Natural killer cell (primary cell): ENCODE results near the gene PALLD. TPM values are rescaled to one million over a fixed set of nuclear protein-coding genes. Genes with fewer than 3 reads are reported as not detected.

Experiments used
- ATAC-seq, 3 donors: fragments of 150-1000 bp in 2 of 3; fragments of 200-7000 bp in 1 of 3; cut with Tn5 transposase; 1 replicate in 1 of 3; 2 replicates in 2 of 3; pipeline ENCODE4 v1.10.0; 2021; ENCODE audit warnings: mild to moderate bottlenecking in 2 of 3, moderate library complexity in 2 of 3
- DNase-seq, 2 donors: peaks; one replicate each; pipeline versions ENCODE4 v3.0.0 to v3.0.0-alpha.2; 2013 to 2021; ENCODE audit warnings: mixed read lengths in 1 of 2
- H3K27ac ChIP-seq: one replicate; pipeline ENCODE4 v1.5.1; 2013; ENCODE audit warnings: mild to moderate bottlenecking, low read length
- H3K27me3 ChIP-seq: one replicate; pipeline ENCODE4 v1.6.1; 2013; ENCODE audit warnings: low read length; ENCODE audit not compliant: control insufficient read depth, insufficient read depth
- H3K36me3 ChIP-seq: one replicate; pipeline ENCODE4 v1.6.1; 2013; ENCODE audit warnings: low read length; ENCODE audit not compliant: control insufficient read depth, insufficient read depth
- H3K4me1 ChIP-seq: one replicate; pipeline ENCODE4 v1.6.1; 2013; ENCODE audit warnings: low read length; ENCODE audit not compliant: control insufficient read depth, insufficient read depth
- H3K4me3 ChIP-seq: one replicate; pipeline ENCODE4 v1.5.1; 2013; ENCODE audit warnings: low read length
- H3K9me3 ChIP-seq: one replicate; pipeline ENCODE4 v1.6.1; 2013; ENCODE audit warnings: low read length; ENCODE audit not compliant: control insufficient read depth, insufficient read depth
- H3K27ac Mint-ChIP-seq, 2 donors: one replicate each; pipeline ENCODE4 v1.8.0; 2022; ENCODE audit warnings: mild to moderate bottlenecking in 2 of 2, mixed read lengths in 2 of 2, moderate library complexity in 1 of 2
- H3K27me3 Mint-ChIP-seq, 2 donors: one replicate each; pipeline ENCODE4 v1.8.0; 2022; ENCODE audit warnings: low read depth in 2 of 2, mixed read lengths in 2 of 2
- H3K36me3 Mint-ChIP-seq: one replicate; pipeline ENCODE4 v1.8.0; 2022; ENCODE audit warnings: mixed read lengths
- H3K4me1 Mint-ChIP-seq, 2 donors: one replicate each; pipeline ENCODE4 v1.8.0; 2022; ENCODE audit warnings: mixed read lengths in 2 of 2
- H3K4me3 Mint-ChIP-seq: one replicate; pipeline ENCODE4 v1.8.0; 2022; ENCODE audit warnings: mild to moderate bottlenecking, moderate library complexity, mixed read lengths
- H3K9me3 Mint-ChIP-seq, 2 donors: one replicate each; pipeline ENCODE4 v1.8.0; 2022; ENCODE audit warnings: mixed read lengths in 2 of 2
- WGBS: methylation state at CpG from one replicate; pipeline ENCODE4 v1.1.7; 2013; ENCODE audit warnings: missing lambda C conversion rate; ENCODE audit not compliant: insufficient coverage; 5-methylcytosine and 5-hydroxymethylcytosine counted together
- intact Hi-C: fragments of 100-400 bp; cut with micrococcal nuclease; formaldehyde crosslinking; loops from one replicate; pipeline ENCODE4 v1.14.2; 2022
- total RNA-seq, 4 donors: library from RNA; stranded (reverse); fragments of 120-200 nt in 1 of 4; gene quantifications; one replicate each; pipeline versions ENCODE4 v1.2.3 to v1.2.4, GENCODE V29; 2013 to 2022
- TF ChIP-seq, protein P1 (sequence below): fragments of 200-600 bp; IDR thresholded peaks from one replicate; pipeline ENCODE4 v1.8.0; 2022; ENCODE audit warnings: antibody characterized with exemption

Gene PALLD
- total RNA-seq, 3 donors from 2014 or later (not counting 1 experiment from before 2014, with no cell fraction given): 15.1 to 25.4 (median 22.8) TPM

DNA sequence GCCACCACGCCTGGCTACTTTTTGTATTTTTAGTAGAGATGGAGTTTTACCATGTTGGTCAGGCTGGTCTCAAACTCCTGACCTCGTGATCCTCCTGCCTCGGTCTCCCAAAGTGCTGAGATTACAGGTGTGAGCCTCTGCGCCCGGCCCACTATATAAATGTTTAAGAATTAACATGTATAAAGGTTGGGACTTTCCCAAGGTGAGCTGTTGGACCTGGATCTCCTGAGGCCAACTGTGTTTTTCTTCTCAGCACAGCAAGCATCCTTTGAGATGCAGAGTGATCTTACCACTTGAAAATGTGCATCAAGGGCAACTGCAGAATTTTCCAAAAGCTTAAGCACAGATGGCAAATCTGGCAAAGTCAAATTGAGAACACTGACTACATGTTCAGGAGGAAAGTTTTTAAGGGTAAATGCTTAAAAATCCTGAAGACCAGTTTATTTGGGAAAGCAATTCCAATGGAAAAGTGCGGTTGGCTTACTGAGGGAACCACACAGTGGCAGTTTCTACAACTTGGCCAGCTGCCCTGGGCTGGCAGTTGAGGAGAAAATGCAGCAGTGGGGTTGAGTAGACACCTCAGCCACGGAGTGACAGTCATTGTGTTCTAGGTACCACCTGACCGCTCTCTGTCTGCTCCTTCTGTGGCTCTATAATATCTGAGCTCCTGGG lies 344.3 kb downstream of the PALLD start:
- Mint-ChIP-seq H3K27me3 (peaks cover 14 to 52% of the 10 kb centered on the region in 2 donors), H3K9me3 (no peaks in the 10 kb centered on the region), H3K4me3 (no peak overlapping the region), H3K36me3 (no peaks in the 10 kb centered on the region), H3K27ac (no peak overlapping the region), H3K4me1 (peaks cover 0 to 4% of the 10 kb centered on the region in 2 donors)
- no peaks in the 10 kb centered on the region for H3K27me3 ChIP-seq
- no peak overlapping the region for H3K27ac ChIP-seq
- no peaks in the 10 kb centered on the region for H3K36me3 ChIP-seq
- ATAC-seq (no peak), DNase-seq (no peak)
- TF ChIP-seq, protein P1, sequence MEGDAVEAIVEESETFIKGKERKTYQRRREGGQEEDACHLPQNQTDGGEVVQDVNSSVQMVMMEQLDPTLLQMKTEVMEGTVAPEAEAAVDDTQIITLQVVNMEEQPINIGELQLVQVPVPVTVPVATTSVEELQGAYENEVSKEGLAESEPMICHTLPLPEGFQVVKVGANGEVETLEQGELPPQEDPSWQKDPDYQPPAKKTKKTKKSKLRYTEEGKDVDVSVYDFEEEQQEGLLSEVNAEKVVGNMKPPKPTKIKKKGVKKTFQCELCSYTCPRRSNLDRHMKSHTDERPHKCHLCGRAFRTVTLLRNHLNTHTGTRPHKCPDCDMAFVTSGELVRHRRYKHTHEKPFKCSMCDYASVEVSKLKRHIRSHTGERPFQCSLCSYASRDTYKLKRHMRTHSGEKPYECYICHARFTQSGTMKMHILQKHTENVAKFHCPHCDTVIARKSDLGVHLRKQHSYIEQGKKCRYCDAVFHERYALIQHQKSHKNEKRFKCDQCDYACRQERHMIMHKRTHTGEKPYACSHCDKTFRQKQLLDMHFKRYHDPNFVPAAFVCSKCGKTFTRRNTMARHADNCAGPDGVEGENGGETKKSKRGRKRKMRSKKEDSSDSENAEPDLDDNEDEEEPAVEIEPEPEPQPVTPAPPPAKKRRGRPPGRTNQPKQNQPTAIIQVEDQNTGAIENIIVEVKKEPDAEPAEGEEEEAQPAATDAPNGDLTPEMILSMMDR: no peak
- intact Hi-C loops: no loop called here
- H3K9me3 ChIP-seq: no peaks in the 10 kb centered on the region
- H3K4me1 ChIP-seq: no peaks in the 10 kb centered on the region
- H3K4me3 ChIP-seq: no peak overlapping the region
- 80% methylated on average over 8 of the region's 8 CpGs for WGBS

DNA sequence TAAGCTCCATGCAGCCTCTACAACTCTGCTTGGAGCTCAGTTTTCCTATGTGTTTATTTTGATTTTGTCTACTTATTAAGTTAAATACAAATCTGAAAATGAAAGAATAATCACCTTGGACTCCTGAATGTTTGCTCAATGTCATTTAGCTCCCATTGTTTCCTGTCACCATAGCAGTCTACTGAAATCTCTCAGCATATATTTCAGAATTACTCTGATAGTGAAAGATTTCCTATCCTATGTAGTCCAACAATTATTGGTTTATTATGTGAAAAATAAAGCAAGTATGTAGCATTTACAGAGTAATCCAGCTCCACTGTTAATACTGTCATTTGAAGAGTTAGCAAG lies 344.8 kb downstream of the PALLD start:
- H3K4me1 ChIP-seq: no peaks in the 10 kb centered on the region
- ATAC-seq: no peak
- no peak overlapping the region for H3K4me3 ChIP-seq
- intact Hi-C loops: no loop called here
- no peaks in the 10 kb centered on the region for H3K27me3 ChIP-seq
- no peaks in the 10 kb centered on the region for H3K36me3 Mint-ChIP-seq
- H3K4me3 Mint-ChIP-seq: no peak overlapping the region
- no peaks in the 10 kb centered on the region for H3K9me3 ChIP-seq
- no peak for DNase-seq
- no peak overlapping the region for H3K27ac ChIP-seq
- H3K4me1 Mint-ChIP-seq: peaks cover 0 to 4% of the 10 kb centered on the region in 2 donors
- no peaks in the 10 kb centered on the region for H3K36me3 ChIP-seq
- no peaks in the 10 kb centered on the region for H3K9me3 Mint-ChIP-seq
- peaks cover 11 to 47% of the 10 kb centered on the region in 2 donors for H3K27me3 Mint-ChIP-seq
- TF ChIP-seq, protein P1: no peak
- H3K27ac Mint-ChIP-seq: no peak overlapping the region

DNA sequence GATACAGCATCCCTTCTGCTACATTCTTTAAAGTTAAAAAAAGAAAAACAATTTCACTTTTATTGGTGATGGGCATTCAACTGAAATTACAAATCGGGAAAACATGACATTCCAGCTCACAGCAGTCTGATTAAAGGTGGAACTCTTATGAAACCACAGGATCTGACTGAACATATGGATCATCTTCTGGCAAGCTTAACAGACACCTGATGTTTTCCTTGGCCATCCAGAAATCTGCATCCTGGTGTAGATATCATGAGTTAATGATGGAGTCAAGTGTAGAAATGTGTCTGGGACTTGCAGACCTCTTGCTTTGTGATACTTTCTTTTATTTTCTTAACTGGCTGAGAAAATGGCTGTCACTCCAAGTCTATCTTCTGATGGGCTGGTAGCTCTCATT lies 345.3 kb downstream of the PALLD start:
- no peak overlapping the region for H3K27ac Mint-ChIP-seq
- H3K4me3 Mint-ChIP-seq: no peak overlapping the region
- DNase-seq (no peak), ATAC-seq (no peak)
- H3K4me3 ChIP-seq: no peak overlapping the region
- H3K27me3 ChIP-seq: no peaks in the 10 kb centered on the region
- TF ChIP-seq, protein P1: no peak
- 87% methylated on average over 1 of the region's 1 CpG for WGBS
- H3K4me1 Mint-ChIP-seq: no peaks in the 10 kb centered on the region
- peaks cover 8 to 42% of the 10 kb centered on the region in 2 donors for H3K27me3 Mint-ChIP-seq
- H3K9me3 ChIP-seq: no peaks in the 10 kb centered on the region
- H3K36me3 ChIP-seq: no peaks in the 10 kb centered on the region
- H3K36me3 Mint-ChIP-seq: no peaks in the 10 kb centered on the region
- no peaks in the 10 kb centered on the region for H3K9me3 Mint-ChIP-seq
- H3K4me1 ChIP-seq: no peaks in the 10 kb centered on the region
- no peak overlapping the region for H3K27ac ChIP-seq
- intact Hi-C loops: no loop called here

DNA sequence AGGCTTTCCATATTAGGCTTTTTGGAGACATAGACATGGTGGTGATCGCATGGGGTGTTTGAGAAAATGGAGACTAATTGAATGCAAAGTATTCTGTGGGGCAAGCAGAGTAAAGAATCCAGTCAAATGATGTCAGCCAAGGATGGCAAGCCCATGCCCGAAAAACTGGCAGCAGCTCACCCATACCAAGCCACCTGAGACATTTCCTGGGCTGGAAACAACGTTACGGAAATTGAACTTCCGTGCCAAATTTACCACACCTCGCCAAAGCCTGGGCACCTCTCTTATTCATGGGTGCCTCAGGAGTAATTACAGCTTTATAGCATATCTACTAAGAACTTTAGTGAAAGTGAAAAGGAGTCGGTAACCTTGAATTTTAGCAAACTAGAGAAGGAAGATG lies 346.8 kb downstream of the PALLD start:
- intact Hi-C loops: no loop called here

More for the DNA sequence above, 346.8 kb downstream of the PALLD start:
- no peaks in the 10 kb centered on the region for H3K4me1 ChIP-seq
- no peaks in the 10 kb centered on the region for H3K36me3 ChIP-seq
- Mint-ChIP-seq H3K27ac (no peak overlapping the region), H3K27me3 (peaks cover 3 to 27% of the 10 kb centered on the region in 2 donors), H3K9me3 (no peaks in the 10 kb centered on the region), H3K4me1 (peaks cover 0 to 5% of the 10 kb centered on the region in 2 donors), H3K4me3 (no peak overlapping the region), H3K36me3 (no peaks in the 10 kb centered on the region)
- no peak for ATAC-seq
- no peak for DNase-seq
- H3K27me3 ChIP-seq: no peaks in the 10 kb centered on the region
- no peaks in the 10 kb centered on the region for H3K9me3 ChIP-seq
- no peak overlapping the region for H3K27ac ChIP-seq
- 93% methylated on average over 7 of the region's 7 CpGs for WGBS
- TF ChIP-seq, protein P1: no peak
- no peak overlapping the region for H3K4me3 ChIP-seq
